Tongue (tissue), 2 donors: ENCODE measurements around the gene PTPRT. TPM values are rescaled to one million over a fixed set of nuclear protein-coding genes. Genes with fewer than 3 reads are reported as not detected.

Experiments used
- DNase-seq: peaks from one replicate; pipeline ENCODE4 v3.0.0-alpha.2; 2015
- total RNA-seq: library from RNA; depleted of rRNA; stranded (reverse); fragments of >200 nt; gene quantifications from one replicate; pipeline ENCODE4 v1.2.3, GENCODE V29; 2014

The PTPRT gene
- total RNA-seq, 1 donor from 2014 or later: 0.92 TPM

GRCh38 chr20:42790111-42790510, 399.6 kb downstream of the PTPRT start:
- DNase-seq: peak; percentile 7

GRCh38 chr20:42788707-42789106, 401.0 kb downstream of the PTPRT start:
- no peak for DNase-seq

GRCh38 chr20:42785041-42785440, 404.7 kb downstream of the PTPRT start:
- no peak for DNase-seq

GRCh38 chr20:42779216-42779615, 410.5 kb downstream of the PTPRT start:
- no peak for DNase-seq

GRCh38 chr20:42775866-42776265, 413.8 kb downstream of the PTPRT start:
- no peak for DNase-seq

GRCh38 chr20:42775037-42775436, 414.7 kb downstream of the PTPRT start:
- no peak for DNase-seq

- no peak for DNase-seq
These were observed 426.7 kb downstream of the PTPRT start for GRCh38 chr20:42763015-42763414.

GRCh38 chr20:42756991-42757390, 432.7 kb downstream of the PTPRT start:
- peak; percentile 3 for DNase-seq

- DNase-seq: no peak
These were observed 435.0 kb downstream of the PTPRT start for GRCh38 chr20:42754706-42755105.

GRCh38 chr20:42752620-42753019, 437.1 kb downstream of the PTPRT start:
- no peak for DNase-seq

- DNase-seq: no peak
These were observed 440.1 kb downstream of the PTPRT start for GRCh38 chr20:42749556-42749955.

- no peak for DNase-seq
These were observed 441.8 kb downstream of the PTPRT start for GRCh38 chr20:42747765-42748411.

GRCh38 chr20:42744756-42745465, 444.8 kb downstream of the PTPRT start:
- peak; percentile 38 for DNase-seq

GRCh38 chr20:42742926-42743325, 446.8 kb downstream of the PTPRT start:
- DNase-seq: peak; percentile 61

- no peak for DNase-seq
These were observed 447.8 kb downstream of the PTPRT start for GRCh38 chr20:42741906-42742305.

GRCh38 chr20:42740226-42740870, 449.4 kb downstream of the PTPRT start:
- DNase-seq: peak; percentile 49

- DNase-seq: no peak
These were observed 450.0 kb downstream of the PTPRT start for GRCh38 chr20:42739683-42740082.

GRCh38 chr20:42735539-42735938, 454.2 kb downstream of the PTPRT start:
- no peak for DNase-seq

GRCh38 chr20:42734660-42735368, 454.9 kb downstream of the PTPRT start:
- peak; percentile 12 for DNase-seq

GRCh38 chr20:42721923-42722322, 467.8 kb downstream of the PTPRT start:
- DNase-seq: no peak

- no peak for DNase-seq
These were observed 475.2 kb downstream of the PTPRT start for GRCh38 chr20:42714298-42715141.

- no peak for DNase-seq
These were observed 481.4 kb downstream of the PTPRT start for GRCh38 chr20:42708266-42708665.
